SU-DHL-6 (cell line): Measurements from ENCODE around the gene ORC1.

ENCODE experiments used
- H2AFZ ChIP-seq: fragments of 200-600 bp; sonication (generic); 2 replicates; pipeline ENCODE4 v1.6.1; 2014; ENCODE audit warnings: low read depth, mild to moderate bottlenecking, moderate library complexity, mixed read lengths, antibody characterized with exemption, low read length; ENCODE audit not compliant: severe bottlenecking
- H3F3A ChIP-seq: fragments of 200-600 bp; shearing (Covaris generic); 2 replicates; pipeline ENCODE4 v1.6.0; 2016; ENCODE audit warnings: antibody characterized with exemption, mild to moderate bottlenecking; ENCODE audit not compliant: insufficient read depth
- H3K27ac ChIP-seq: fragments of 200-600 bp; sonication (generic); 2 replicates; pipeline ENCODE4 v1.5.1; 2016; ENCODE audit warnings: low read depth, mild to moderate bottlenecking, low read length, moderate library complexity, mixed read lengths
- H3K27me3 ChIP-seq: fragments of 200-600 bp; sonication (generic), shearing (Covaris generic); 2 replicates; pipeline ENCODE4 v1.6.0; 2014; ENCODE audit warnings: mild to moderate bottlenecking, low read length
- H3K36me3 ChIP-seq: fragments of 200-600 bp; sonication (generic); 2 replicates; pipeline ENCODE4 v1.6.1; 2014; ENCODE audit warnings: mild to moderate bottlenecking, low read length, mixed read lengths
- H3K4me2 ChIP-seq: fragments of 300-600, 200-600 bp; shearing (Covaris generic), sonication (generic); 2 replicates; pipeline ENCODE4 v1.6.0; 2014; ENCODE audit warnings: low read length, low read depth, mild to moderate bottlenecking; ENCODE audit not compliant: poor library complexity, severe bottlenecking
- H3K4me3 ChIP-seq: fragments of 200-600 bp; sonication (generic); 2 replicates; pipeline ENCODE4 v1.5.1; 2014; ENCODE audit warnings: antibody characterized with exemption, low read length, mild to moderate bottlenecking, mixed read lengths; ENCODE audit not compliant: insufficient read depth, poor library complexity, severe bottlenecking
- H3K79me2 ChIP-seq: fragments of 200-600 bp; sonication (generic); 2 replicates; pipeline ENCODE4 v1.6.1; 2014; ENCODE audit warnings: mild to moderate bottlenecking, low read length, moderate library complexity; ENCODE audit not compliant: insufficient read depth
- H3K9ac ChIP-seq: fragments of 200-600 bp; sonication (generic); 2 replicates; pipeline ENCODE4 v1.7.0; 2014; ENCODE audit warnings: mild to moderate bottlenecking, low read length
- H3K9me2 ChIP-seq: fragments of 200-600 bp; sonication (generic); replicated peaks from 2 replicates; pipeline ENCODE4 v1.6.1; 2014; ENCODE audit warnings: low read length; ENCODE audit not compliant: insufficient read depth
- H3K9me3 ChIP-seq: fragments of 200-600 bp; sonication (generic); 2 replicates; pipeline ENCODE4 v1.6.1; 2014; ENCODE audit warnings: low read length, mixed read lengths; ENCODE audit not compliant: insufficient read depth
- H4K20me1 ChIP-seq: fragments of 200-600 bp; sonication (generic); 2 replicates; pipeline ENCODE4 v1.6.1; 2014; ENCODE audit warnings: low read depth, mild to moderate bottlenecking, antibody characterized with exemption, low read length, moderate library complexity, mixed read lengths
- EZH2phosphoT487 ChIP-seq: fragments of 200-600 bp; sonication (generic), shearing (Covaris generic); conservative IDR thresholded peaks from 2 replicates; pipeline ENCODE4 v1.6.1; 2018; ENCODE audit warnings: mild to moderate bottlenecking, antibody characterized with exemption, low read length, moderate library complexity, mixed read lengths
- TF ChIP-seq, protein P1 (sequence below): fragments of 200-600 bp; sonication (generic); IDR thresholded peaks from one replicate; pipeline ENCODE4 v1.5.1; 2017; ENCODE audit warnings: antibody characterized with exemption, mild to moderate bottlenecking, low read length, moderate library complexity; ENCODE audit not compliant: insufficient read depth, poor library complexity, severe bottlenecking

ORC1 gene

DNA sequence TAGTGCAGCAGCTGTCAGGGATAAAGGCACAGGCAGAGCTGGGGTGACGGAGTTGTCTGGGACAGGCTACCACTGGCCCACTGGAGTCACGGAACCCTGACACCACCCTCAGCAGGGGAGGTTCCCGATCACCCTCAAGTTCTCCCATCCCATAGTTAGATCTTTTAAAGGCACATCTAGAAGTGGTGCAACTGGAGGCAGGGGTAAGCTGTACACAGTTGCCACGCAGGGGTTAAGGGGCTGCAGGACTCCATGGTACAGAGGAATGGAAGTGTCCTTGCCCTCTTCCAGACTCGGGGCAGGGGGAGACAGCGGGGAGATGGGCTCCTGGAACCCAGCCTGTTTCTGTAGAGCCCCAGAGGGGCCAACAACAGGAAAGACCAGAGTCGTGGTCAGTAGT is 51.5 kb downstream of the ORC1 start:
- H3K9ac ChIP-seq, result no peak overlapping the region
- no peak overlapping the region for H3K27ac ChIP-seq
- no peaks in the 10 kb centered on the region for H3K79me2 ChIP-seq
- H3K36me3 ChIP-seq, result peaks cover 4% of the 10 kb centered on the region; the same call in 1 of the 2 replicates
- no peaks in the 10 kb centered on the region for H3K27me3 ChIP-seq
- TF ChIP-seq EZH2phosphoT487, result no peak
- TF ChIP-seq, protein P1, sequence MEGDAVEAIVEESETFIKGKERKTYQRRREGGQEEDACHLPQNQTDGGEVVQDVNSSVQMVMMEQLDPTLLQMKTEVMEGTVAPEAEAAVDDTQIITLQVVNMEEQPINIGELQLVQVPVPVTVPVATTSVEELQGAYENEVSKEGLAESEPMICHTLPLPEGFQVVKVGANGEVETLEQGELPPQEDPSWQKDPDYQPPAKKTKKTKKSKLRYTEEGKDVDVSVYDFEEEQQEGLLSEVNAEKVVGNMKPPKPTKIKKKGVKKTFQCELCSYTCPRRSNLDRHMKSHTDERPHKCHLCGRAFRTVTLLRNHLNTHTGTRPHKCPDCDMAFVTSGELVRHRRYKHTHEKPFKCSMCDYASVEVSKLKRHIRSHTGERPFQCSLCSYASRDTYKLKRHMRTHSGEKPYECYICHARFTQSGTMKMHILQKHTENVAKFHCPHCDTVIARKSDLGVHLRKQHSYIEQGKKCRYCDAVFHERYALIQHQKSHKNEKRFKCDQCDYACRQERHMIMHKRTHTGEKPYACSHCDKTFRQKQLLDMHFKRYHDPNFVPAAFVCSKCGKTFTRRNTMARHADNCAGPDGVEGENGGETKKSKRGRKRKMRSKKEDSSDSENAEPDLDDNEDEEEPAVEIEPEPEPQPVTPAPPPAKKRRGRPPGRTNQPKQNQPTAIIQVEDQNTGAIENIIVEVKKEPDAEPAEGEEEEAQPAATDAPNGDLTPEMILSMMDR, result no peak
- H3K9me2 ChIP-seq, result no peaks in the 10 kb centered on the region
- H3F3A ChIP-seq, result no peaks in the 10 kb centered on the region
- H3K4me2 ChIP-seq, result no peak overlapping the region
- H3K4me3 ChIP-seq, result no peak overlapping the region
- no peaks in the 10 kb centered on the region for H4K20me1 ChIP-seq
- no peak overlapping the region for H2AFZ ChIP-seq
- no peaks in the 10 kb centered on the region for H3K9me3 ChIP-seq

GRCh38 chr1:52348704-52349300 is 55.4 kb downstream of the ORC1 start:
- peaks cover 4% of the 10 kb centered on the region; the same call in 1 of the 2 replicates for H3K36me3 ChIP-seq
- H3K4me3 ChIP-seq, result no peak overlapping the region
- no peak overlapping the region for H3K27ac ChIP-seq
- no peak overlapping the region for H3K4me2 ChIP-seq
- H3K9me2 ChIP-seq, result no peaks in the 10 kb centered on the region
- H2AFZ ChIP-seq, result no peak overlapping the region
- no peaks in the 10 kb centered on the region for H3F3A ChIP-seq
- TF ChIP-seq EZH2phosphoT487, result no peak
- TF ChIP-seq, protein P1, result no peak
- no peaks in the 10 kb centered on the region for H4K20me1 ChIP-seq
- H3K9me3 ChIP-seq, result no peaks in the 10 kb centered on the region
- H3K79me2 ChIP-seq, result no peaks in the 10 kb centered on the region
- no peaks in the 10 kb centered on the region for H3K27me3 ChIP-seq
- no peak overlapping the region for H3K9ac ChIP-seq

DNA sequence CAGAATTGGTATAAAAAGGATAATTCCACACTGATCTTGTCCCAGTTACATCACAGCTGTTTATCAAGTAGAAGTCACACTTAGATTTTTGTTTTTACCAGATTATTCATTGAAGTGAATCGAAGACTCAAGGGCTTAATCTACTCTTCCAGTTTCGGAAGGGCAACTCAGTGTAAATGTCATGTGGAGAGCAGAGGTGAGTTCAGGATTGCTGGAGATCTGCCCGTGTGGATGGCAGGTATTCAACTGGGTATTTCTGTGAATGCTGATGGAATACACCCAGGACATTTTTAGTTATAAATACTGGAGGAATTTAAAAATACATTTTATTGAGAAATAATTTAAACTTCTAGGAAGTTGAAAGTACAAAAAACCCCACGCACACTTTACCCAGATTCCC is 57.6 kb downstream of the ORC1 start:
- Histone ChIP-seq H3K79me2 (no peaks in the 10 kb centered on the region), H3K27ac (no peak overlapping the region), H3F3A (no peaks in the 10 kb centered on the region), H3K9ac (no peak overlapping the region), H3K4me2 (no peak overlapping the region), H3K27me3 (no peaks in the 10 kb centered on the region), H3K9me3 (no peaks in the 10 kb centered on the region), H3K9me2 (no peaks in the 10 kb centered on the region), H2AFZ (no peak overlapping the region), H3K4me3 (no peak overlapping the region), H4K20me1 (no peaks in the 10 kb centered on the region), H3K36me3 (no peaks in the 10 kb centered on the region)
- TF ChIP-seq, protein P1, result no peak
- TF ChIP-seq EZH2phosphoT487, result no peak
